Measurements from ENCODE around the gene RBM42. TPM values are rescaled to one million over a fixed set of nuclear protein-coding genes. Genes with fewer than 3 reads are reported as not detected.

Gene RBM42
- total and polyA plus RNA-seq, 9 of the 15 experiments (the other 6 are each of a cell fraction or from before 2014, with no cell fraction given): 5.7 to 149 (median 32.4) TPM

DNA sequence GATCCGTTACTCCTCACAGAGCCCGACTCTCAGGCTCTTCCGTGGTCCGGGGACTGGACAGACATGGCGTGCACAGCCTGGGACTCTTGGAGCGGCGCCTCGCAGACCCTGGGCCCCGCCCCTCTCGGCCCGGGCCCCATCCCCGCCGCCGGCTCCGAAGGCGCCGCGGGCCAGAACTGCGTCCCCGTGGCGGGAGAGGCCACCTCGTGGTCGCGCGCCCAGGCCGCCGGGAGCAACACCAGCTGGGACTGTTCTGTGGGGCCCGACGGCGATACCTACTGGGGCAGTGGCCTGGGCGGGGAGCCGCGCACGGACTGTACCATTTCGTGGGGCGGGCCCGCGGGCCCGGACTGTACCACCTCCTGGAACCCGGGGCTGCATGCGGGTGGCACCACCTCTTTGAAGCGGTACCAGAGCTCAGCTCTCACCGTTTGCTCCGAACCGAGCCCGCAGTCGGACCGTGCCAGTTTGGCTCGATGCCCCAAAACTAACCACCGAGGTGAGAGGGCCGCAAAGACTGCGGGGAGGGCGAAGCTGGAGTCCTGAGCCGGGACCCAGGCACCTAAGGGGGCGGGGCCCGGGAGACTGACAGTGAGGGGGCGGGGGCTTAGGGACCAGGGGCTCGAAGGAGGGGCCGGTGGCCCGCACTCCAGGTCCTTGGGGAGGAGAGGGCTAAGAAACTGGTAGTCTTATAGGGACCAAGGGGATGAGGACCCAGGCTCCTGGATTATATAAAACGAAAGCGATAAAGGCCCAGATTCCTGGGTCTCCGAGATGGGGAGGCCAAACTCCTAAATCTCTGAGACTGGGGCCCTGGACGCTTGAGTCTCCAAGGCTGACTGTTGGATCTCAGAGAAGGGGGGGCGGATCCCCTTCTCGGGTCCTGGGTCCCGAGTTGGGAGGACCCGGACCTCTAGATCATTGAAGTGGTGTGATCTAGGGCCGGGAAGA is 14.7 kb downstream of the RBM42 start:
- CTCF ChIA-PET (ENCODE audit: low intra/inter-chr PET ratio): no interaction called here
- Histone ChIP-seq H2AFZ (ENCODE audit: low read depth, low read length) (peak overlapping the region; percentile 99), H3K9ac (ENCODE audit: insufficient read depth in 1 of 2, low read depth in 2 of 2, low read length in 2 of 2) (peak overlapping the region; percentile 80 to 88), H3K36me3 (ENCODE audit: control insufficient read depth, insufficient read depth, low read length) (peaks cover under 1% of the 10 kb centered on the region; the same call in 1 of the 3 replicates), H4K20me1 (replicated peaks; ENCODE audit: control insufficient read depth, insufficient read depth, low read length) (no peaks in the 10 kb centered on the region), H3K79me2 (ENCODE audit: control insufficient read depth, insufficient read depth, low read length) (peaks cover 5% of the 10 kb centered on the region), H3K4me2 (ENCODE audit: insufficient read depth, low read length) (peak overlapping the region; percentile 85), H3K27me3 (ENCODE audit: control insufficient read depth in 2 of 2, insufficient read depth in 2 of 2, low read length in 2 of 2) (no peaks in the 10 kb centered on the region), H3K4me1 (replicated peaks in 1 of 2; ENCODE audit: control insufficient read depth in 2 of 2, insufficient read depth in 2 of 2, low read length in 2 of 2) (peaks cover 28 to 59% of the 10 kb centered on the region in 2 experiments), H3K9me3 (replicated peaks; ENCODE audit: control insufficient read depth, insufficient read depth, low read depth, low read length) (no peaks in the 10 kb centered on the region), H3K9me1 (ENCODE audit: control insufficient read depth, insufficient read depth, low read length) (no peaks in the 10 kb centered on the region), H3K27ac (ENCODE audit: extremely low read depth, low read depth, low read length) (peak overlapping the region; percentile 89), H3K4me3 (peak overlapping the region; percentile 44)
- in situ Hi-C loops (cut with MboI): no loop called here
- DNase-seq (ENCODE audit: extremely low read depth in 1 of 4, low spot score in 3 of 4): peak; percentile 81 to 92 (median 88)
- WGBS (ENCODE audit: insufficient coverage, low coverage, missing lambda C conversion rate): 1% methylated on average over 58 of the region's 69 CpGs
- POLR2A ChIA-PET: interaction anchor here (0.6 to 3.6 kb wide), 8 partner anchors 10 to 365 kb away, joined by 3 to 14 read pairs (median 4); no protein-coding TSS in a partner anchor
- intact Hi-C loops (cut with micrococcal nuclease): loop anchor here (5.0 to 10.0 kb wide), 2 partner anchors 86 to 101 kb away; partner anchors contain the start of genes IGFLR1, LIN37, PSENEN and U2AF1L4
- no TSS peak for BruUV-seq (replicated peaks)
- peak; percentile 76 for FAIRE-seq
- ATAC-seq: peak; percentile 70
- TF ChIP-seq ZNF311 (CRISPR knock-in tag; IDR thresholded peaks at IDR 0.05) (0 out of 2 replicates have a peak, but pooled peaks have one; percentile 63), E2F1 (CRISPR knock-in tag; IDR thresholded peaks at IDR 0.05) (peak; percentile 95), KDM4B (IDR thresholded peaks at IDR 0.05; ENCODE audit: borderline replicate concordance in 2 of 2, low read depth in 1 of 2) (0 out of 4 replicates have a peak, but pooled peaks of 1 of the 2 experiments have one; percentile 83), ZNF124 (CRISPR knock-in tag; IDR thresholded peaks at IDR 0.05) (0 out of 2 replicates have a peak, but pooled peaks have one; percentile 21), THRA (IDR thresholded peaks at IDR 0.05) (no peak), POLR2AphosphoS5 (IDR thresholded peaks at IDR 0.05; ENCODE audit: control insufficient read depth, insufficient read depth, low read depth, low read length) (peak; percentile 81), E2F5 (CRISPR knock-in tag; IDR thresholded peaks at IDR 0.05) (peak; percentile 95), FOXK1 (CRISPR knock-in tag; IDR thresholded peaks at IDR 0.05; ENCODE audit: borderline replicate concordance) (peak; percentile 93; the same call in 1 of the 2 replicates), ZNF133 (CRISPR knock-in tag; IDR thresholded peaks at IDR 0.05) (0 out of 2 replicates have a peak, but pooled peaks have one; percentile 21)
- TF ChIP-seq, protein P1, sequence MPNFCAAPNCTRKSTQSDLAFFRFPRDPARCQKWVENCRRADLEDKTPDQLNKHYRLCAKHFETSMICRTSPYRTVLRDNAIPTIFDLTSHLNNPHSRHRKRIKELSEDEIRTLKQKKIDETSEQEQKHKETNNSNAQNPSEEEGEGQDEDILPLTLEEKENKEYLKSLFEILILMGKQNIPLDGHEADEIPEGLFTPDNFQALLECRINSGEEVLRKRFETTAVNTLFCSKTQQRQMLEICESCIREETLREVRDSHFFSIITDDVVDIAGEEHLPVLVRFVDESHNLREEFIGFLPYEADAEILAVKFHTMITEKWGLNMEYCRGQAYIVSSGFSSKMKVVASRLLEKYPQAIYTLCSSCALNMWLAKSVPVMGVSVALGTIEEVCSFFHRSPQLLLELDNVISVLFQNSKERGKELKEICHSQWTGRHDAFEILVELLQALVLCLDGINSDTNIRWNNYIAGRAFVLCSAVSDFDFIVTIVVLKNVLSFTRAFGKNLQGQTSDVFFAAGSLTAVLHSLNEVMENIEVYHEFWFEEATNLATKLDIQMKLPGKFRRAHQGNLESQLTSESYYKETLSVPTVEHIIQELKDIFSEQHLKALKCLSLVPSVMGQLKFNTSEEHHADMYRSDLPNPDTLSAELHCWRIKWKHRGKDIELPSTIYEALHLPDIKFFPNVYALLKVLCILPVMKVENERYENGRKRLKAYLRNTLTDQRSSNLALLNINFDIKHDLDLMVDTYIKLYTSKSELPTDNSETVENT (CRISPR knock-in tag; IDR thresholded peaks at IDR 0.05): peak; percentile 62; the same call in 1 of the 2 replicates
- TF ChIP-seq, protein P2, sequence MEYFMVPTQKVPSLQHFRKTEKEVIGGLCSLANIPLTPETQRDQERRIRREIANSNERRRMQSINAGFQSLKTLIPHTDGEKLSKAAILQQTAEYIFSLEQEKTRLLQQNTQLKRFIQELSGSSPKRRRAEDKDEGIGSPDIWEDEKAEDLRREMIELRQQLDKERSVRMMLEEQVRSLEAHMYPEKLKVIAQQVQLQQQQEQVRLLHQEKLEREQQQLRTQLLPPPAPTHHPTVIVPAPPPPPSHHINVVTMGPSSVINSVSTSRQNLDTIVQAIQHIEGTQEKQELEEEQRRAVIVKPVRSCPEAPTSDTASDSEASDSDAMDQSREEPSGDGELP (CRISPR knock-in tag; IDR thresholded peaks at IDR 0.05; ENCODE audit: borderline replicate concordance): peak; percentile 98

All from K562 (cell line).